GM11168 (cell line): Measurements from ENCODE around the gene TRMT2A.

Source experiments
- in situ Hi-C: fragments of 300-500 bp; cut with MboI; formaldehyde crosslinking; loops from one replicate; pipeline ENCODE4 v1.12.0; 2022; ENCODE audit warnings: low sequenced_read_pairs; ENCODE audit not compliant: unreplicated experiment

Gene TRMT2A

DNA sequence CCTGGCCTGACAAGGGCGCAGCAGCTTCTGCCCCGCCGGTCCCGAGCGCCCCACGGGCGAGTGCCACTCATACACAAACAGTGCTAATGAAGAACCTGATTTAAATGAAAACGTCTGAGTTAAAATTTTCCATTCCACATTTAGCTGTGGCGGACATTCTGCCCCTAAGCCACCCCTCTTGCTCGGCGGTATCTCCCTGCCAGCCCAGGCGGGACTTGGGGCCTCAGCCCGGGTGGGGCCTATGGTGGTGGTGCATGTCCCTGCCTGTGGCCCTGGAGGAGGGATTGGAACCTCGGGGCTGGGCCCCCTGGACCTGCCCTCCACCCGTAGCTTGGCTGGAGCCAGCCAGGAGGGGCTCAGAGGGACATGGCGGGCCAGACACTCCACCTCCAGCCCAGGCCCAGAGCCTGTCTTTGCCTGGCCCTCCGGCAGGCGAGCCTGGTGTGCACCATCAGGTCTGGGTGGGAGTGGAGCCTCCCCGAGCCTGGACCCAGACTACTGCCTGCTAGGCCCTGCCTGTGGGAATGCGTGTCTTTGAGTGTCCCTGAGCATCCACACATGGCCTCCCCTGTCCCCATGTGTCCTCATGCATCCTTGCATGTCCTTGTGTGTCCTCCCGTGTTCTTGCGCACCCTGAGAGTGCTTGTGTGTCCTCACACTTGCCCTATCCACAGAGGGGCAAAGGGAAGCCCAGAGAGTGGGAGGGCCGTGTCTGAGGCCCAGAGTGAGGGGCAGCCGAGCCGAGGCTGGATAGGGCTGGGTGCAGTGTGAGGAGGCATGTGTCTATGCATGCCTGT lies 19.0 kb upstream of the TRMT2A start:
- in situ Hi-C loops = no loop called here

DNA sequence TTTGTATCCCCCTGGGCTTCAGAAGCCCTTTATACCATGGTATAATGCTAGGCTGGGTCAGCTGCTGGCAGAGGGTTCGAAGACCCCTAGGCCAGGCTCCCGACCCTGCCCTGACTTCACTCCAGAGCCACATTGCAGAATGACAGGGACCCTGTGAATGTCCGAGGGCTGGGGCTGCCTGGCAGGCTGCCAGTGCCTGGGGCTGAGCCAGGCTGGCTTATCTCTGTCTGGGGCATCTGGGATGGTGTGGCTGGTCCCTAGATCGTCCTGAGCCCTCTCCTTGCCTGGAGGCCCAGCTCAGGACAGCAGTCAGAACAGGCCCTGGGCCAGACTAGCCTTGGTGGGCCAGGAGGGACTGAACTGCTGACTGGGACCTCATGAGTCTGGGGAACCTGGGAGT lies 18.2 kb upstream of the TRMT2A start:
- in situ Hi-C loops = no loop called here

GRCh38 chr22:20133930-20134549 lies 17.0 kb upstream of the TRMT2A start:
- in situ Hi-C loops = no loop called here

DNA sequence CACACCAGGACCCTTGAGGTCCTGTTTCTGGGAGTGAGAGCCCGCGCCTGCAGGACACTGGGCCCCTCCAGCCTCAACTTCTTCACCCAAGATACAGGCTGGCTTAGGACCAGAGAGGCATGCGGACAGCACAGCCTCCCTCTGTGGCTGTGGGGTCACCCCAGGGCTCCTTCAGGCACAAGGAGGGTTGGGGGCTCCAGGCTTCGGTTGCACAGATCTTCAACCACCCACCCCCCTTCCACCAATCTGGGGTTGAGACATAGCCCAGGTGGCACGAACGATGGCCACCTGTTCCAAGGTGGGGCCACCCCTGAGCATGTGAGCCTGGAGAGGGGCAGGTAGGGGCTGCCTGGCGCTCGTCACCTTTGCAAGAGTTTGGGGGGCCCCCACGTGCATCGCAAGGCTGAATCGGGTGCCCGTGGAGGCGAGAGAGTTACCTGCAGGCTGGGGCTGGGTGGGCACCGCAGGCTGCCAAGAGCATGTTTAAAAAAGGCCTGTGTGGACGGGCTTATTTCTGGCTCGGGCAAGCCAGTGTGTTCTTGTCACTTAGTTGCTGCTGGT lies 15.7 kb upstream of the TRMT2A start:
- in situ Hi-C loops = no loop called here

DNA sequence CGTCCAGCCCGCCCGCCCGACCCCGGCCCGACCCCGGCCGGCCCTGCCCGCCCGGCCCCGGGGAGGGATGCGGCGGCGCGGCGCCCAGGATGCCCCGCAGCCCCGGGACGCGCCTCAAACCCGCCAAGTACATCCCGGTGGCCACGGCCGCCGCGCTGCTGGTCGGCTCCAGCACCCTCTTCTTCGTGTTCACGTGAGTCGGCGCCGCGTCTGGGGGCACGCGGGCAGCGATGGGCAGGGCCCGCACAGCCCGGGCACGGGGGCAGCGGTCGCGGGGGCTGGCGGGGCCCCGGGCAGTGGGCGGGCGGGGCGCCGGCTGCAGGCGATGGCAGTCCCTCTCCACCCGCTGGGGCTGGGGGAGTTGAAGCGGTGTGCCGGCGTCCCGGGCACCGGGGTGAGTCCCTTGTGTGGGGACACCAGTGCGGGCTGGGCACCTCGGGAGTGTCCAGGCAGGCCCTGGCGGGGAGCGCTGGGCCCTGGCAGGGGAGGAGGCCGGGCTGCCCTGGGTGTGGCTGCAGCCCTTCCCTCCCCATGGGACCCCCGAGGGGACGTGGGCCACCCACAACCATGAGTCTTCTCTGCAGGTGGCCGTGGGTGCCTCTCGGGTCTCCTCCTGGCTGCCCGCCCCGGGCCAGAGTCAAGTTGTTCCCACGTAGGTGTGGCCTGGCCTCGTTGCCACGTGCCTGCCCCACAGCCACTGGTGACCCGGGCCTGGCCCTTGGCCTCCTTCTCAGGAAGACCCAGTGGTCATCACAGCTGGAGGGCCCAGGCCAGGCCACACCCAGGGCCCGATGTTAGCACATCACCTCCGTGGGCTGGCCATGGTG lies 15.0 kb upstream of the TRMT2A start:
- in situ Hi-C loops = no loop called here

DNA sequence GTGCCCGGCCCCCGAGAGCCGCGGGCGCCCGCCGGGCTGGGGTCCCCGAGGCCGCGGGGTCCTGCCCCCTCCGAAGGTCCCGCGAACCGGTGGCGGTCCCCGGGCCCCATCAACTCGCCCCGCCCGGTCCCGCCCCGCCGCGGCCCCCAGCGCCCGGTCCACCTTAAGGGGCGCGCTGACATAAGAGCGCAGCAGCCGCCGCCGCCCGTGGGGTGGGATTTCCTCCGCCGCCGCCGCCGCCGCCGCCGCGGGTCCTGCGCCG lies 14.5 kb upstream of the TRMT2A start, which contains the start of gene ZDHHC8:
TSS of gene ZDHHC8 (plus strand) at position 208 of the 262 bp plus-strand sequence. CDS start 144 bp downstream, outside the sequence.
- in situ Hi-C loops = no loop called here

GRCh38 chr22:20130731-20131596 lies 13.9 kb upstream of the TRMT2A start:
- in situ Hi-C loops = no loop called here

DNA sequence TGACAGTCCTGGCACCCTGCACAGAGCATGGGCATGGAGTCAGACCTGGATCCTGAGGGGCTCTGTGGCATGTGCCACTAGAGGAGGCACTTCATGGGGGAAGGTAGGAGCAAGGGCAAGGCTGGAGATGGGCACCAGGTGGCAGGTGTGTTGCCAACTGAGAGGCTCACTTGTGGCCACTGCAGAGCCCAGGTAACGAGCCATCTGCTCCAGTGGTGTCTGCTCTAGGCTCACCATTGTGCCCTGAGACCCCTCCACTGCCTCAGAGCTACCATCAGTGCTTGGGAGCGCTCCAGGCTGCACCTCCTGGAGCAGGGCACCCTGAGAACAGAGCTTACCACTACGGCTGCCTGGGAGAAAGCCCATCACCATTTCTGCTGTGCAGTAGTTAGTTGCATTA lies 13.3 kb upstream of the TRMT2A start:
- in situ Hi-C loops = no loop called here

DNA sequence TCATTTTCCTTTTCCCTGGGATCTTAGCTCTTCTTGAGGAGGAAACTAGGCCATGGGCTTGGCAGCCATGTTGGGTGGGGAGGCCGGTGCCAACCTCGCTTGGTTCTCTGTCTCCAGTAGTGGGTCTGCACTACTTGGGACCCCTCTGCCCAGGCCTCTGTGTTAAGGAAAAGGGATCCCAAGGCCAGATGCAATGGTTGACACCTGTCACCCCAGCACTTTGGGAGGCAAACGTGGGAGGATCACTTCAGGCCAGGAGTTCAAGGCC lies 12.7 kb upstream of the TRMT2A start:
- in situ Hi-C loops = no loop called here

GRCh38 chr22:20128902-20129746 lies 12.1 kb upstream of the TRMT2A start:
- in situ Hi-C loops = no loop called here

- in situ Hi-C loops = no loop called here
These were observed 11.5 kb upstream of the TRMT2A start for GRCh38 chr22:20128619-20128901.

DNA sequence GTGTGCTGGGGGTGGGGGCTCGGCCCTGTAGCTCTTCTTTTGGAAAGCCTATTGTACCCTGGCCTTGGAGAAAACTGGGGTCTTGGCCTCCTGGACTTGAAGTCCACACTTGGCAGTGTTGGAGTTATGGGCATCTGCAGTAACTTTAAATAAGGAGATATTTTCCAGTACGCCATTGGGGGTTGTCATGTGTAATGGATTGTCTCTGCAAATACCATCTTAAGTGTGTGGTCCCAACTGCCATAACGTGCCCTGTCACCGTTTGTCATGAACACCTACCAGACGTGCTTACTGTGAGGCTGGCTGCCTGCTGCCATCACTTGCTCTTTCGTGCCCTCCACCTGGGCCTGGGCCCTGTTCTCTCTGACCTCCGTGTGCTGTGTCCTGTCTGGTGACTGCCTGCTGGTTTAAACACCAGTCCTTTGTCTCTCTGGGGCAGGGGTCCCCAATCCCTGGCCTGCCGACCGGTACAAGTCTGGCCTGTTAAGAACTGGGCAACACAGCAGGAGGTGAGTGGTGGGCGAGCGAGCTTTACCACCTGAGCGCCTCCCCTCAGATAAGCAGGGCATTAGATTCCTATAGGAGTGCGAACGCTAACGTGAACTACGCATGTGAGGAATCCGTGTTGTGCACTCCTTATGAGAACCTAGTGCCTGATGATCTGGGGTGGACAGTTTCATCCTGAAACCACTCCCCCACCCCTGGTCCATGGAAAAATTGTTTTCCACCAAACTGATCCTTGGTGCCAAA lies 11.0 kb upstream of the TRMT2A start:
- in situ Hi-C loops = no loop called here

GRCh38 chr22:20127318-20127868 lies 10.4 kb upstream of the TRMT2A start:
- in situ Hi-C loops = no loop called here

- in situ Hi-C loops = no loop called here
These were observed 9.4 kb upstream of the TRMT2A start for GRCh38 chr22:20126284-20127029.

DNA sequence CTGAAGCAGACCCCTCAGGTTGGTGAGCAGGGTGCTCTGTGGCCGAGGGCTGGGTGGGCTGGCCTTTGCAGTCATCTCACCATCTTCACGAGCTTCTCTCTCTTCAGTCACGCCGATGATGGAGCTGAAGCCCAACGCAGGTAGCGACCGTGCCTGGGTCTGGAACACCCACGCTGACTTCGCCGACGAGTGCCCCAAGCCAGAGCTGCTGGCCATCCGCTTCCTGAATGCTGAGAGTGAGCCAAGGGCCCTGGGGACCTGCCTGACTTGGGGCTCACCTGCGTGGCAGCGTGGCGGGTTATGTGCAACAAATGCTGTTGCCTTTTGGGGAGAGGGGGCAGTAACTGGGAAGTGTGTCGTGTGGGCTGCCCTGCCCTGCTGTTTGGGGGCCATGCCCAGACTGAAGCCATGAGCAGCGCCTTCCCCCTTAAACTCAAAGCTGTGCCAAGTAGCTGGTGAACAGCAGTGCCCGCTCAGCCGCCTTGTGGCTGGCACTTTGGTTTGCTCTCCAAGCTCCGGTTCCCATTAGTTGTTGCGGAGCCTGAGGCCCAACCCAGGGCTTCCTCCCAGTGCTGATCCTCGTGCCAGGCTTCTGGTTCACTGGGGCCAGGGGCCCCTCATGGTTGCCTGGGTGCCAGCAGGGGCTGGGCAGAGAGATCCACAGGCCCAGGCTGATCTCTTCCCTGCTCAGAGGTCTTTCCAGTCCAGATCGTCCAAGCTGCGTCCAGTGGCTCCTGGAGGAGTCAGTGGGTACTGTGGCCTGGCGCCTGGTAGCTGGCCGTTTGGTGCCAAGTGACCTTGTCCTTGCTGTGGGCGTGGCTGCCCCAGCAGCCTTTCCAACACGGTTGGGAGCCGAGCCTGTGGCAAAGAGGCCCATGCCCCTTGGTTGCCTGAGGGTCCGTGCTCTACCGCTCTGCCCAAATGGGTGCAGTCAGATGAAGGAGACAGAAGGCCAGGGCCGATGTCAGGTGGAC lies 8.5 kb upstream of the TRMT2A start:
- in situ Hi-C loops = no loop called here

DNA sequence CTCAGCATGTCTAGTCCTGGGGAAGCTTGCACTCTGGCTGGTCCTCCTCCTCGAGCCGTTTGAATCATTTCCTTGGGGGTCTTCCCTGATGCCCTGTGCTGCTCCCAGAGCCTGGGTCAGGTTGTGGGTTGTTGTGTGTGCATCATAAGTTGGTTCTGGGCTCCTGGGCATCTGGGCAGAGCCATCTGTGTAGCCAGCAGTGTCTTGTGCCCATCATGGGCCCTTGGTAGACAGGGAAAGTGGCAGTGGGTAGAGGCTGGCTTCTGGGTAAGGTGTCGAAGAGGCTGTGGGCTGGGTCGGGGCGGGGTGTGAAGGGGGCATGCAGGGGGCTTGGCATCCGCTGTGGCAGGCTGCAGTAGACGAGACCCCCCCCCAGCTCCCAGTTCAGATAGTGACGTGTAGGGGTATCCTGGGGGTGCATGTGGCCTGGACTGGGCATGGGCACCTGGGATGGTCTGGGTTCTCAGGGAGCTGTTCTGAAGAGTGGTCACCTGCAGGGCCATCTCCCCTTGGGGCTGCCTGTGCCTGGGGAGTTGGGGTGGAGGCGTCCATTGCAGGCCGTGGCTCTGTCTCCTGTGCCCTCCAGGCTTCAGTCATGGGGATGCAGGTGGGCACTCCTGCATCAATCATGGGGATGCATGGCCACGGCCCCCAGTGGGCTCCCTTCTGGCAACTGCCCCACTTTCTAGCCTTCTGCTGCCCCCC lies 7.2 kb upstream of the TRMT2A start:
- in situ Hi-C loops = no loop called here
